ENCODE results near the gene HNRNPUL2.
A peak's percentile ranks its signal among the peaks of the same experiment; 100 is the strongest.
"Not testable (repeated sequence)": the region's sequence is repeated elsewhere in the genome, so short reads cannot be mapped to it uniquely, and the experiment has no call there.

Gene HNRNPUL2

DNA sequence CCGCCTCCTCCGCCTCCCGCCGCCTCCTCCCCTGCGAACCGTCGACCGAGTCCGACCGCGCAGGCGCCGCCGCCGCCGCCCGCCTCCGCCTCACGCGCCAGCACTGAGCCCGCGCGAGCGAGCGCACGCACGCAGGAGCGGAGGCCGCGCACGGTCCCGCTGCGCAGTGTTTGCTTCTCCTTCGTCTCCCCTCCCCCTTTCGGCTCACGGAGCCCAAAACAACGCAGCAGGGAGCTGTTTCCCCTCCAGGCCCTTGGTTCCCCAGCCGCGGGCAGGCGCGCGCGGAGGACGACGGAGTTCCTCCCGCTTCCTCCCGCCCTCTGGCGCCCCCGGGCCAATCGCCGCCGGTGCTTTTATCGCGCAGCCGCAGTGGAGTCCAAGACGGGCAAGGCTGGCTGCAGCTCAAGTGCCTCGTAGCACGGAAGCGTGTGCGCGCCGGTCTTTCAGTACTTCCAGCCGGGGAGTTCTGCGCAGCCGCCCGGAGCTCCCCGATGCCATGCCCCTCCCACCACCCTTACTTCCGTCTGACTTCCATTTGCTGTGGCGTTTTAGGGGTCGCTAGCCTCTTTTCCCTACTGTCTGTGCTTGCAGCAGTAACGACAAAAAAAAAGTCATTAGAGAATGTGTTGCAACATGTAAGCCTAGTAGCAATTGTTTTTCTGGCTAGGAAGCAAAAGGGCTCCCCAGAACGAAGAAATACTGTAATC is at the start of gene HNRNPUL2:
HNRNPUL2 (minus strand) TSS at position 293 of the 707 bp plus-strand sequence. CDS start 301 bp downstream, outside the sequence.
- DNase-seq (ENCODE audit: low read depth), result peak; percentile 96

DNA sequence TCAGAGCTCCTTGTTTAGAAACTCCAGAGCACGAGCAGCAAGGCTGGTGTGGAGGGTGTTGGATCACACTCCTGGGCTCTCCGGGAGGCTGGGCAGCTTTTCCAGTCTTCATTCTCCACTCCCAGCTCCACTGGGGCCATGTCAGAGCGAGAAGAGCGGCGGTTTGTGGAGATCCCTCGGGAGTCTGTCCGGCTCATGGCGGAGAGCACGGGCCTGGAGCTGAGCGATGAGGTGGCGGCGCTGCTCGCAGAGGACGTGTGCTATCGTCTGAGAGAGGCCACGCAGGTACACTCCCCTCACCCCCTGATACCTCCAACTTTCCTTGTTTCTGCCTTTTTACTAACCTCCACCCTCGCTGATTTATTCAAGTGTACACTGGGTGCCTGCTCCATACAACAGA is 48.4 kb upstream of the HNRNPUL2 start:
- DNase-seq (ENCODE audit: low read depth), result no peak

DNA sequence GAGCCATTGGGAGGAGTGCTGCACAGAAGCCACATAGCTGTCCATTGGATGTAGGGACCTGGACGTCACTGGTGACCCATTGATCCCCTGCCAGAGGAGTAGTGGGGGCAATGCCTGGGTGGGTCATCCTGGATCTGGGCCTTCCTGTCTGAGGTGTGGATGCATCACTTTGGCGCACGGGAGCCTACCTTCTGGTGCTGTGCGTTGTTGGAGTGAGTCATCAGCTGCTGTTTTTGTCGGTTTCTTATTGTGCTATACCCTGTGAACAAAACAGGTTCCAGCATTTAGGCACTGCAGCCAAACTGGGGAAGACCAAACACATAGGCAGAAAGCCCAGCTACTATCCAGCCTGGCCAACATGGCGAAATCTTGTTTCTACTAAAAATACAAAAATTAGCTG is 47.1 kb upstream of the HNRNPUL2 start:
- DNase-seq (ENCODE audit: low read depth), result no peak

DNA sequence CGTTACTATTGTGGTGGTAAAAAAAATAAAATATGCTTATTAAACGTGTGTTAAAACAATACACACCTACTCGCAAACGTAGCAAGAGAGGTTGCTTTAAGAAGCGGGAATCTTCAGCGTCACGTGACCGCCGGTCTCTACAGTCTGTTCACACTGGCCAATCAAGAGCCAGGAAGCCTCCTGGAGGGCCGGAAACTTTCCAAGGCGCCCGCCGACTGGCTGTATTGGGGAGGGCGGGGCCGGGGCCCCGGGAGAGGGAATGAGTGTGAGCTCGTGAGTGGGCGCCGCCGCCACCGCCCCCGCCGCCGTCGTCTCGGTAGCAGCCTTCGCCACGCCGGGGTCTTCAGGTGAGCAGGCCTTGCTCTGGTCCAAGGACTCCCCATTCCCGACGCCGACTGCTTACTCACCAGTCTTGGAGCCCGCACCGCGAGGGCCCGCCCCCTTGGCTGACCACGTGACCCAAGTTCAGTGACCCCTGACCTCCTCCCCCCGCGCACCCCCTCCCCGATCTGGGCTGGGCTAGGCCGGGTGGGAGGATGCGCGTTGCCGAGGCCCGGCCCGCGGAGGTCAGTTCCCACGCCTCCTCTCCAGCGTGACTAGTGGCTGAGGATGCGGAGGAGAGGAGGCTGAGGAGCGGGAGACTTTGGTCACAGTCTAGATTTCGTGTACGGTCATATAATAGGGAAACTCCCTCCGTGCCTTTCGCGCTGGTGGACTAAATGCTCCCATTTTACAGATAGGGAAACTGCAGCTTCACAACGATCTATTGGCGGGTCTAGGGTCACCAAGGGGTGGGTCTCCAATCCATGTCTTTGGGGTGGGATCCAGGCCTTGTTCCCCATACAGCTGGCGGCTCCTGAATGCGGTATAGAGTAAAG is 44.1 kb upstream of the HNRNPUL2 start, which contains the start of gene TAF6L:
TAF6L (plus strand) TSS at position 253 of the 878 bp plus-strand sequence. CDS start 4,388 bp downstream, outside the sequence.
- peak; percentile 92 for DNase-seq (ENCODE audit: low read depth)

DNA sequence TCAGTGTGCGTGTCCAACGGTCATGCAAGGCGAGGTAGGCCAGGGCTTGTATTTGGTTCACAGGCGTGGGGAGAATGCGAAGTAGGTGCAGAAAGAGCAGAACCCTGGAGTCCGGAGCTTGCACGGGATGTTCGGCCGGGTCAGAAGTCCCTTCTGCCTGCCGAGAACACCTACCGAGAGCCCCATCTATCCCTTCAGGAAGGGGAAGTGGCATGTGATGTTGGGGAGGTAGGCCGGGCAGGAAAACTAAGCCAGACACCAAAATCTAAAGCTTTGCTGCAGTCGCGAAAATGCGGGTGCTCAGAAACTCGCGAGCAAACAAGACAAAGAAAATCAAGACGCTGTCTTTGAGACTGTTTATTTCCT is 43.5 kb upstream of the HNRNPUL2 start:
- no peak for DNase-seq (ENCODE audit: low read depth)

DNA sequence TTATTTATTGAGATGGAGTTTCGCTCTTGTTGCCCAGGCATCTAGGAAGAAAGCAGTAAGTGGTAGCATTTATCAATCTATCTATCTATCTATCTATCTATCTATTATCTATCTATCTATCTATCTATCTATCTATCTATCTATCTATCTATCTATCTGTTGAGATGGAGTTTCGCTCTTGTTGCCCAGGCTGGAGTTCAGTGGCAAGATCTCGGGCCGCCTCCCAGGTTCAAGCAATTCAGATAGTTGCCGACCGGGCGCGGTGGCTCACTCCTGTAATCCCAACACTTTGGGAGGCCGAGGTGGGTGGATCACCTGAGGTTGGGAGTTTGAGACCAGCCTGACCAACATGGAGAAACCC is 33.6 kb upstream of the HNRNPUL2 start:
- DNase-seq (ENCODE audit: low read depth), result not testable (repeated sequence)

DNA sequence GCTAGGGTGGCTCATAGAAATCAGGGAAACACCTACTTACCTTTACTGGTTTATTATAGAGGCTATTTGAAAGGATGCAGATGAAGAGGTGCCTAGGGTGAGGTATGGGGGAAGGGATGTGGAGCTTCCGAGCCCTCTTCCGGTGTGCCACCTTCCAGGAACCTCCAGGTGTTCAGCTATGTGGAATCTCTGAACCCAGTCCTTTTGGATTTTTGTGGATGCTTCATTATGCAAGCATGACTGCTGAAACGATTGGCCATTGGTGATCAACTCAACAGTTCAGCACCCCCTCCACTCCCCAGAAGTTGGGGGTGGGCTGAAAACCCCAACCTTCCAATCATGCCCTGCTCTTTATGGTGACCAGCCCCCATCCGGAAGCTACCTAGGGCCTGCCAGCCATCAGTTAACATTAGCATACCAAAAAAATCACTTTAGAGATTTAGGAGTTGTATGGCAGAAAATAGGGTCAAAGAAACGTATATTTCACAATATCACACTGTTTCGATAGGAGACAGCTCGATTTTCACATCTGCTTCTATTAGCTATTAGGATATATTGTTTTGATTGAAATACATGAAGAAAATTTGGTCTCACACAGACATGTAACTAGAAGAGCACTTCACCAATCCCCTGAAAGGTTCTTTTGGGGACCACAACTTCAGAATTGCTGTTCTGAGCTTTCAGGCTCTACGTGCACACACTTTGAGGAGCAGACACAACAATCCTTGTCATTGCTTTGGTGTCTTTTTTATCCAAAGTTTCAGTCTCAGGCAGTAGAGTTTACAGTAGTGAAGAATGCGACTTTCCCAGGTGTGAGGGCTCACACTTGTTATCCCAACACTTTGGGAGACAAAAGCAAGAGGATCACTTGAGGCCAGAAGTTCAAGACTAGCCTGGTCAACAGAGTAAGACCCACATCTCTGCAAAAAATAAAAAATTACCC is 30.9 kb upstream of the HNRNPUL2 start:
- DNase-seq (ENCODE audit: low read depth), result no peak

DNA sequence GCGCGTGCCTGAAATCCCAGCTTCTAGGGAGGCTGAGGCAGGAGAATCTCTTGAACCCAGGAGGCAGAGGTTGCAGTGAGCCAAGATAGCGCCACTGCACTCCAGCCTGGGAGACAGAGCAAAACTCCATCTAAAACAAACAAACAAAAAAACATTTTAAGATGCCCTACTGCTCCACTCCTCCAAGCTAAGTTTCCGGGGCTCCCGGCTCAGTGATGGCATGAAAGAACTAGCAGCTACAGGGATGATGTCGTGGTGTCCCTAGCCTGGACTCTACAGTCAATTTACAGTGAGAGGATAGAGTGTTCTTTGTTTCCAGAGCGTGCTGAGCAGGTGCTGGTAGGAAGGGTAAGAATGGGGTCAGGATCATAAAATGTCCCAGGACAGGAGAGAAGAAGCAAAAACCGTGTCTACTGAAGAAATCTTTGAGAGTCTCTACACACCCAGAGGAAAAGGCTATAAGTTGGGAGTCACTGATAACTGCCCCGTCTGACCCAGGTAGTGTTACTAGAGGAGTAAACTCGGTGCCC is 27.9 kb upstream of the HNRNPUL2 start:
- no peak for DNase-seq (ENCODE audit: low read depth)

DNA sequence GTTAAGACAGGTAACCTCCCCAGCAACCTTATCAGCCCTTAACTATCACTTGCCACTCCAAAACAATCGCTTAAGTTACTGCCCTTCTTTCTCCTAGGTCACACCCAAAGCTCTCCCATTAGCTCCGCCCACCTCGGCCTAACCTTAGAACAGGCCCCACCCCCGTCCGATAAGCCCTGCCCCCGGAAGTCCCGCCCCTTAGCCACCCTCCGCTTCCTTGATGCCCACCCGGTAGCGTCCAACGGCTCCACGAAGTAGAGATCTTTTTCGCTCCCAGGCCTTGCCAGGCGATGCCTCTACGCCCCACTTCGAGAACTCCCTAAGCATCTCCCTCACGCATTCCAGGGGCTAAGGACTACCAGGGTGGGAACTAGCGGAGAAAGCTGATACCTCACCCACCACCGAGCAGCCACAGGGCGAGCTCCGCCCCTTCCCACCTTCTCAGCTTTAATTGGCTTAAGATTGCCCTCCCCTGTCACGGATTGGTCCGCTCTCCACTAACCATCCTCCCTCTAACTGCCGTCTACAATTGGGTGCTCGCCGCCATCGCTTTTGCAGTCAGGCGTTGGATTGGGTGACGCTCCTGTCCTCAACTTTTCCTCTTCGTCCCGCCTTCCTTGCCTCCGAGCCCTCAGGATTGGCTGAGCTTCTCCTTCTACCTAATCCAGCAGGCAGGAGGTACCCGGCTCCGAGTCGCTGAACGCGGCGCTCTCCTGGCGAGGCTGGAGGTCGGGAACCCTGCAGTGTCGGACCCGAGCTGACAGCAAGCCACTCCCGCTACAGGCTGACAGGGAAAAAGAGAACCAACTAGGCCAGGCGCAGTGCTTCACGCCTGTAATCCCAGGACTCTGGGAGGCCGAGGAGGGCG is 26.7 kb upstream of the HNRNPUL2 start, which contains the start of gene ZBTB3:
ZBTB3 (minus strand) TSS at position 425 of the 868 bp plus-strand sequence. CDS start 496 bp downstream, outside the sequence.
- DNase-seq (ENCODE audit: low read depth), result peak; percentile 98

DNA sequence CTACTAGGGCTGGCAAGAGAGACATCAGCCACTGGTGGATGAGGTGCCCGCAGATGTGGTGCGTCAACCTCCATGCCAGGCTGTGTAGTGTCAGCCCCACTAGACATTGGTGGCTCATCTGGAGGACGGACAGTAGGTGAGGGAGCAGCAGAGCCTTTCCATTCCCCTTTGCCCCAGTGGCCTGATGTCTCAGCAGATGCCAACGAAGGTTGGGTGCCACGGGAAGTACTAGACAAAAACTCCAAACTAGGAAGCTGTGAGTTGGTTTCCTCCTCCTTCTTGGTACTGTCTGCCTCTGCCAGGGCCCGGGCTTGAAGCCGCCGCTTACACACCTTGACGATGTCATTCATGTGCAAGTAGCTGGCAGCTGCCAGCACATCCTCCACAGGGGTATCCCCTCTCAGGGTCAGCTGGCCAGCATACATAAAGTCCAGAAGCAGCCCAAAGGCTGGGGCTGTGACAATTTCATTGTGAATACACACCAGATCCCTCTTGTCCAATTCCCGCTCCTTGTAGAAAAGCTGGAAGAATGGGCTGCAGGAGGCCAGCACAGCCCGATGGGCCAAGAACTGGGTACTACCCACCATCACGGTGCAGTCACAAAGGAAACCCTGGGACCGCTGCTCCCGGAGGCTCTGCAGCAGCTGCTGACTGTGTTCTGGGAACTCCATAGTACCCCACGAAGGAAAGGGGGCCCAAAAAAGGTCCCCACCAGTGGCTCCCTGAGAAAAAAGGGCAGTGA is 25.9 kb upstream of the HNRNPUL2 start:
- DNase-seq (ENCODE audit: low read depth), result no peak

DNA sequence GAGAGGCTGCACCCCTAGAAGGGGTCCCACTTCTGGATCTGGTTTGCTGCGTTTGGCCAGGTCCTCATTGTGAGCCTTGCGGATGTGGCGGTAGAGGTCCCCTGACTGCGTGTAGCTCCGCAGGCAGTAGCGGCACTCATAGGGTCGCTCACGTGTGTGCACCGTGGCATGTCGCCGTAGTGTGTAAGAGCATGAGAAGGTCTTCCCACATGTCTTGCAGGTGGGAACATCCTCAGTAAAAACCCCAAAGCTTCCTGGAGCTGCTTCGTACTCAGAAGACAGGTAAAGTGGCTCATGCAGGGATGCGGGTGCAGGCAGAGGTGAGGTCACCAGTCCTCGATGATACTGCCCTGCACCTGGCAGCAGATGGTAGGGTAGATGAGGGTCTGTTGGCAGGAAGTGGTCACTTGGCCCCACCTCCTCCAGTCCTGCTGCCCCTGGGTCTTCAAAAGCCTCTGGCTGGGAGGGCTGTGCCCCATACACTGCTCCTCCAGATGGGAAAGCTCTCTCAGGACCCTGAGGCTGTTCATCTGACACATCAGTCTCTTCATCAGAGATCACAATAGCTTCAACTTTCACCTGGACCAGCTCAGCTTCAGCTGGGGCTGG is 25.0 kb upstream of the HNRNPUL2 start:
- no peak for DNase-seq (ENCODE audit: low read depth)

DNA sequence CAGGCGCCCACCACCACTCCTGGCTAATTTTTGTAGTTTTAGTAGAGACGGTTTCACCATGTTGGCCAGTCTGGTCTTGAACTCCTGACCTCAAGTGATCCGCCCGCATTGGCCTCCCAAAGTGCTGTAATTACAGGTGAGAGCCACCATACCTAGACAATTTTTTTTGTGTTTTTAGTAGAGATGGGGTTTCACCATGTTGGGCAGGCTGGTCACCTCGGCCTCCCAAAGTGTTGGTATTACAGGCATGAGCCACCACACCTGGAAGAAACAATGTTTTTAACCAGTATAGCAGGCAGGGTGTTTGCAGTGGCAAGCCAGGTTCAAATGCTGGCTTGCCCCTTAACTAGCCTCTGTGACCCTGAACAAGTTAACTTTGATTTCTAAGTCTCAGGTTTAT is 22.7 kb upstream of the HNRNPUL2 start:
- not testable (repeated sequence) for DNase-seq (ENCODE audit: low read depth)

DNA sequence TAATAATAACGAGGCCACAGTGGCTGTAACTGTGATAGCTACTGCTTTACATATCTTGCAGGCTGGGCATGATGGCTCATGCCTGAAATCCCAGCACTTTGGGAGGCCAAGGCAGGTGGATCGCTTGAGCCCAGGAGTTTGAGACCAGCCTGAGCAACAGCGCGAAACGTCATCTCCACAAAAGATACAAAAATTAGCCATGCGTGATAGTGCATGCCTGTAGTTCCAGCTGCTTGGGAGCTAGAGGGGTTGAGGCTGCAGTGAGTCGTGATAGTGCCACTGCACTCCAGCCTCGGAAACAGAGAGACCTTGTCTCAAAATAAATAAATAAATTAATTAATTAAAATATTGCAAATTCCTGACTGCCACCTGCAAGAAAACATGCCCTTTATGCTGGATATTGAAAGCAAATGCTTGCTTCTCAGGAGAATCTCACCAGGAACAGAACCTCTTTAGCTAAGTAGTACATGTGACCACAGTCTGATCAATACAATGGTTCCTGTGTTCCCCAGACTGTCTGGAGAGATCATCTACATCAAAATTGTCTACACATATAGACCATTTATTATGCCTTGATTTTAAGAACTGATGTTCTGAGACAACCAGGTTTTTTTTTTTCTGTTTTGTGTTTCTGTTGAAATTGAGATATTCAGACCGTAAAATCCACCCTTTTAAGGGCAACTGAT is 20.4 kb upstream of the HNRNPUL2 start:
- no peak for DNase-seq (ENCODE audit: low read depth)

DNA sequence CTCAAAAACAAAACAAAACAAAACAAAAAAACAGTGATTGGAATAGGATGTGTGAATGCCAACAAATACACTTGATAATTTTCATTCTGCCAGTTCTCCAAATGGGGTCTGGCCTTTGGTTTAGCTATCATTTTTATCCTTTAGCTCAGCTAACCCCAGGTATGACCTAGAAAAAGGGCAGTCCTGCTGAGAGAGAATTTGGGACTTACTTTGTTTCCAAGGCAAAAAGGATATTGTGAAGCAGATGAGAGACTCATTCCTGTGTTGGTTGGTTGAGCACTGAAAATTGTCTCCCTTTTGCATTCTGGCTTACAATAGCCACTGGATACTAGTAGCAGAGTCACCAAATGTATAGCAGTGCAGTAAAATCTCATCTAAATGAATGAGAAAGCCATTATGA is 9.9 kb upstream of the HNRNPUL2 start:
- no peak for DNase-seq (ENCODE audit: low read depth)

DNA sequence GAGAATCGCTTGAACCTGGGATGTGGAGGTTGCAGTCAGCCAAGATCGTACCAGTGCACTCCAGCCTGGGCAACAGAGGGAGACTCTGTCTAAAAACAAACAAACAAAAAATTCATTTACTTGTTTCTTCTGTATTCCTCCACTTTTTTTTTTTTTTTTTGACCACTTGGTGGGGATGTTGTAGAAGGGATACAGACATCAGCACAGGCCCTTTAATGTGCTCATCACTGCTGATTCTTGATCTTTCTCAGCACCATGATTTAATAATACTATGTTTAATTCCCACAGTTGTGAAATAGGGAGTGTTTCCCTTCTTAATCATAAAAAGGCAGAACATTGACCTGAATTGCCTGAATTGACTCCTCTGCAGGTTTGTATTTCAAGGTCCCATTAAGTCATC is 5.6 kb upstream of the HNRNPUL2 start:
- DNase-seq (ENCODE audit: low read depth), result no peak

DNA sequence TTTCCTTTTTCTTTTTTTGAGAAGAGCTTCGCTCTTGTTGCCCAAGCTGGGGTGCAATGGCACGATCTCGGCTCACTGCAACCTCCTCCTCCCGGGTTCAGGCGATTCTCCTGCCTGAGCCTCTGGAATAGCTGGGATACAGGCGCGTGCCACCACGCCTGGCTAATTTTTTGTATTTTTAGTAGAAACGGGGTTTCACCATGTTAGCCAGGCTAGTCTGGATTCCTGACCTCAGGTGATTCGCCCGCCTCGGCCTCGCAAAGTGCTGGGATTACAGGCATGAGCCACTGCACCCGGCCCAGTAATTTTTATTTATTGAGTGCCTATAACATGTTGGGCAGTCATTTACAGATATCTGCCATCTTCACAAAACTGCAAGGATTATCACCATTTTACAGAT is 2.8 kb upstream of the HNRNPUL2 start:
- DNase-seq (ENCODE audit: low read depth), result not testable (repeated sequence)

DNA sequence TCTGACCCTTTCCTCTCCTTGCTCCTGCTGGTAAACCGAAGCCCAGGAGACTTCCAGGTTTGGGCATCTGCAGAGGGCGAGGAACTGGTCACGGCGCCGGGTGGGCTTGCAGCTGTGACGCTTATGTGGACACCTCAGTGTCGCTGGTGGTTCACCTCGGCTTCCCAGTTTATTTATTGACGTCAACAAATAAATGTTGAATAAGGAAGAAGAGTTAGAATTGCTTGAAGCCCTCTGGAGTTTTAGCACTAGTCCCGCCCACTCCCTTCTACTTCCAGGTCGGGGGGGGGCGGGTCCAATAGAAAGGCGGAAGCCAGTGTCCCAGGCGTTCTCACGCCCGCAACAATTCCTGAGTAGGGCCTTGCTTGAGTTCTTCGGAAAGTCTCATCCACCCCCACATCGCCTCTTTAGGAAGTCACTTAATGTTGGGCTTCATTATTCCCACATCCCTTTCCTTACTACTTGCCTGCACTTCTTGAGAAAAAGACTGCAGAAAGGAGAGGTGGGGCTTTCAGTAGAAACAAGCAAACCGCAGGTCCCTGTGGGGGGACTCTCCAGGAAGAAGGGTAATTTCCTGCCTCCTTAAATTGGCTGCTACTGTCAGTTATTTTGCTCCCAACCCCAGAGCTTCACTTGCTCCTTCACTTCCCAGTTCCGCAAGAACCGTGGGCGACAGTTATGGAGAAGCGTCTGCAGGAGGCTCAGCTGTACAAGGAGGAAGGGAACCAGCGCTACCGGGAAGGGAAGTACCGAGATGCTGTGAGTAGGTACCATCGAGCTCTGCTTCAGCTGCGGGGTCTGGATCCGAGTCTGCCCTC is 1.1 kb upstream of the HNRNPUL2 start, which contains the start of gene TTC9C:
TTC9C (plus strand) TSS at position 316 of the 818 bp plus-strand sequence; CDS start at position 679, 363 bp downstream.
- peak; percentile 79 for DNase-seq (ENCODE audit: low read depth)

DNA sequence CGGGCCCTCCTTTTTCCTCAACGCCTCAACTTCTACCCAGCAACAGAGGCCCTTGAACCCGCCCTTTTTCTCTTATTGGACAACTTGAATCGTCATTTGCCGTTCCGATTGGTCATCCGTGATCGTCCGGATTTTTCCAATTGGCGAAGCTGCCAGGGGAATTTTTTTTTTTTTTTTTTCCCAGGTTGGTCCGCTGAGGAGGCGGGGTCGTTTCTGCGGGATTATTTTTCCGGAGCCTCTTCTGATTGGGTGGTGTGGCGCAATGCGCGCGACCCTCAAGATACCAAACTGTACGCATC is 564 bp upstream of the HNRNPUL2 start:
- peak; percentile 98 for DNase-seq (ENCODE audit: low read depth)

Data from HS-5 (cell line).